Small intestine (tissue), 7 donors: ENCODE data around the gene MRO. TPM values are rescaled to one million over a fixed set of nuclear protein-coding genes. Genes with fewer than 3 reads are reported as not detected.

Source experiments
- DNase-seq, 2 donors: peaks; one replicate each; pipeline versions ENCODE4 v3.0.0 to v3.0.0-alpha.2; 2013
- FAIRE-seq: peaks from 2 replicates; lab custom pipeline; 2012; peaks lifted over from hg19 to GRCh38; lab: Jason Lieb, UNC
- H3K27ac ChIP-seq, 3 donors: one replicate each; pipeline ENCODE4 v1.5.1; 2013; ENCODE audit warnings: low read length in 2 of 3, mild to moderate bottlenecking in 2 of 3, control low read depth in 1 of 3, inconsistent platforms in 1 of 3, low read depth in 1 of 3, moderate library complexity in 1 of 3
- H3K27me3 ChIP-seq, 3 donors: one replicate each; pipeline ENCODE4 v1.6.1; 2013; ENCODE audit warnings: low read length in 3 of 3, inconsistent platforms in 1 of 3; ENCODE audit not compliant: control insufficient read depth in 3 of 3, insufficient read depth in 3 of 3
- H3K36me3 ChIP-seq, 3 donors: one replicate each; pipeline ENCODE4 v1.6.1; 2013; ENCODE audit warnings: low read length in 3 of 3, inconsistent platforms in 1 of 3, low read depth in 1 of 3, mild to moderate bottlenecking in 1 of 3, moderate library complexity in 1 of 3; ENCODE audit not compliant: control insufficient read depth in 3 of 3, insufficient read depth in 2 of 3
- H3K4me1 ChIP-seq, 3 donors: one replicate each; pipeline ENCODE4 v1.6.1; 2013; ENCODE audit warnings: low read length in 2 of 3, inconsistent platforms in 1 of 3, low read depth in 1 of 3, mild to moderate bottlenecking in 1 of 3, moderate library complexity in 1 of 3; ENCODE audit not compliant: control insufficient read depth in 3 of 3, insufficient read depth in 2 of 3
- H3K4me3 ChIP-seq, 3 donors: one replicate each; pipeline ENCODE4 v1.5.1; 2013; ENCODE audit warnings: low read length in 3 of 3, control low read depth in 1 of 3, inconsistent platforms in 1 of 3, low read depth in 1 of 3, mild to moderate bottlenecking in 1 of 3, moderate library complexity in 1 of 3
- H3K9me3 ChIP-seq, 2 donors: one replicate each; pipeline ENCODE4 v1.6.1; 2013; ENCODE audit warnings: low read depth in 1 of 2, low read length in 1 of 2; ENCODE audit not compliant: control insufficient read depth in 2 of 2, insufficient read depth in 1 of 2
- WGBS, 3 donors: extraction: QIAGEN DNeasy Blood & Tissue Kit; methylation state at CpG; one replicate each; pipeline ENCODE4 v1.1.7; 2013; 5-methylcytosine and 5-hydroxymethylcytosine counted together
- polyA plus RNA-seq, 4 donors: library from polyadenylated mRNA; stranded (reverse) in 3 of 4; unstranded in 1 of 4; fragments of 200-250 nt in 3 of 4; fragments of 120-200 nt in 1 of 4; gene quantifications; one replicate each; pipeline versions ENCODE4 v1.2.1 to v1.2.3, GENCODE V29; 2013
- donor health status: healthy with polysubstance abuse.
- donor health status: control.
- donor health status: control.
- donor health status: Bipolar disorder and iron deficiency.
- donor health status: healthy.

Gene MRO
- polyA plus RNA-seq, 4 donors, result 2.9 to 19.2 (median 7.7) TPM

DNA sequence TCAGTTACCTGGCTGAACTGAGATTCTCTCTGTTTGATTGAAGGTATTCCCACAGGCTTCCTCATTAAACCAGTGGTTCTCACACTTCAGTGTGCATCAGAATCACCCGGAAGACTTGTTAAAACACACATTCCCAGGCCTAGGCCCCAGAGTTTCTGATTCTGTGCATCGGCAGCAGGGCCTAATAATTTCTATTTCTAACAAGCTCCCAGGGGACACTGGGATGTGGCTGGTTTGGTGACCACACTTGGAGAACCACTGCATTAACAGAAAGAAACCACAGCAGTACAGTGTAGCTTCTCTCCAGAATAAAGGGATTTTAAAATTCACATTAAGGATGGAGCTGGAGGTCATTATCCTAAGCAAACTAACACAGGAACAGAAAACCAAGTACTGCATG lies 6.5 kb downstream of the MRO start:
- Histone ChIP-seq H3K4me1 (peaks cover 0 to 3% (median 0%) of the 10 kb centered on the region in 3 donors), H3K27me3 (no peaks in the 10 kb centered on the region), H3K4me3 (no peak overlapping the region), H3K9me3 (no peaks in the 10 kb centered on the region), H3K36me3 (no peaks in the 10 kb centered on the region), H3K27ac (no peak overlapping the region)
- FAIRE-seq (no peak), DNase-seq (no peak)
- 86 to 100% (median 89%) methylated on average over 2 of the region's 2 CpGs for WGBS, 3 donors

DNA sequence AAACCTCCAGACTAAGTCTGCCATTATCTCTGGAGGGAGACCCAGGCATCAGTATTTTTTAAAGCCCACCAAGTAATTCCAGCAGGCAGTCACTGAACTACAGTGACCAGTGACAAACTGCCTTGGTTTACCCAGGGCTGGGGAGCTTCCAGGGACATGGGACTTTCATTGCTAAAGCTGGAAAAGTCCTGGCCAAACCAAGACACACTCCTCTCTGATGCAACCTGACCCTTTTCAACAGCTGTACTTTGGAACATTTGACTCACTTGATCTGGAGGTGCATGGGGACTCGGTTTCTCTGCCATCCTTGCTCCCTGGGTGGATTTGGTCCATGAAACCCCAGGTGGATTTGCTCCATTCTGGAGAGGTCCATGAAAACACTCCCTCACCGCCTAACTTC lies 7.0 kb downstream of the MRO start:
- Histone ChIP-seq H3K36me3 (no peaks in the 10 kb centered on the region), H3K4me3 (no peak overlapping the region), H3K9me3 (no peaks in the 10 kb centered on the region), H3K4me1 (peaks cover 0 to 6% (median 2%) of the 10 kb centered on the region in 3 donors), H3K27ac (no peak overlapping the region), H3K27me3 (no peaks in the 10 kb centered on the region)
- WGBS, 3 donors, result 77 to 91% (median 86%) methylated on average over 2 of the region's 2 CpGs
- DNase-seq, result no peak
- FAIRE-seq, result no peak

DNA sequence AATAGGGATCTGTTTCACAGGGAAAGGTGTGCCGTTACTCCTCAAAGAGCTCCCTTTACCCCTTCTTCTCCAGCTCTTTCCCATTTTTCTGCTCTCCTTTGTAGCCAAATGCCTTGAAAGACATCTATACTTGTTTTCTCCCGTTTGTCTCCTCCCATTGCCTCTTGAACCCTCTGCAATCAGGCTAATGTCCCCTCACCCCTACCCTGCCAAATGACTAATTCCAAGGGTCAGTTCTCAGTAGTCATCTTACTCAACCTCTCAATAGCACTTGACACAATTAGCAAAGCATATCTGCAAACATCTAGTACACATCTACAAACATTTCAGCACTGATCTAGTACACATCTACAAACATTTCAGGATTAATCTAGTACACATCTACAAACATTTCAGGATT lies 12.6 kb downstream of the MRO start:
- Histone ChIP-seq H3K9me3 (no peaks in the 10 kb centered on the region), H3K4me3 (no peak overlapping the region), H3K36me3 (no peaks in the 10 kb centered on the region), H3K27me3 (no peaks in the 10 kb centered on the region), H3K27ac (peak overlapping the region in 2 of 3 donors; percentile 84 to 96), H3K4me1 (peaks cover 0 to 40% (median 6%) of the 10 kb centered on the region in 3 donors)
- DNase-seq (peak; percentile 55 to 81), FAIRE-seq (no peak)
- 43 to 66% (median 59%) methylated on average over 2 of the region's 2 CpGs for WGBS, 3 donors

DNA sequence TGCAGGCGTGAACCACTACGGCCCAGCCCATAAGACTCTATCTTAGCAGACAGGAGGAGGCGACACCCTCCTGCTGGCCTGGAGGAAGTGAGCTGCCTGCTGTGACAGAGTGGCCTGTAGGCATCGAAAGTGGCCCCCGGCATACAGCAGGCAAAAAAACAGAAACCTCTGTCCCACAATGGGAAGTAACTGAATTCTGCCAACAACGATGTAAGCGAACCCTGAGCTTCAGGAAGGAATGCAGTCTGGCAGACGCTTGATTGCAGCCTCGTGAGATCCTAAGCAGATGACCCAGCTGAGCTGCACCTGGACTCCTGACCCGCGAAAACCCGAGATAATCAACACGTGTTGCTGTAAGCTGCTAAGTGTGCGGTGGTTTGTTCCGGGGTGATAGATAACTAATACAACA lies 13.6 kb downstream of the MRO start:
- 5 to 18% (median 11%) methylated on average over 15 of the region's 15 CpGs for WGBS, 3 donors
- DNase-seq (peak; percentile 95 to 96), FAIRE-seq (no peak)
- Histone ChIP-seq H3K27ac (peak overlapping the region; percentile 50 to 96 (median 84)), H3K27me3 (no peaks in the 10 kb centered on the region), H3K4me3 (no peak overlapping the region), H3K36me3 (no peaks in the 10 kb centered on the region), H3K9me3 (no peaks in the 10 kb centered on the region), H3K4me1 (peaks cover 0 to 42% (median 6%) of the 10 kb centered on the region in 3 donors)

DNA sequence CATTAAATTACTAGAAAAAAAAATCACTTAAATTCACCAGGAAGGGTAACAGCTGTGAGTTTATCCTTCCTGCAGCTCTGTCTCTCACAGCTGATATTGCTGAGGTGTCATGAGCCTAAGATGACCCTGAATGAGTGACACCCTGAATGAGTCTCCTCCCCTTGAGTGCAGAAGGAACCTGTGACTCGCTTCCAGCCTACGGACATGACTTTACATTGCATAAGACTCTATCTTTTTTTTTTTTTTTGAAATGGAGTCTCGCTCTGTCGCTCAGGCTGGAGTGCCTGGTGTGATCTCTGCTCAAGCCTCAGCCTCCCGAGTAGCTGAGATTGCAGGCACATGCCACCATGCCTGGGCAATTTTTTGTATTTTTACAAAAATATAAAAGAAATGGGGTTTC lies 14.1 kb downstream of the MRO start:
- 60 to 80% (median 79%) methylated on average over 5 of the region's 5 CpGs for WGBS, 3 donors
- H3K27ac ChIP-seq, result peak overlapping the region; percentile 50 to 96 (median 50)
- peak in 1 of 2 donors; percentile 66 for DNase-seq
- no peaks in the 10 kb centered on the region for H3K9me3 ChIP-seq
- peaks cover 0 to 42% (median 9%) of the 10 kb centered on the region in 3 donors for H3K4me1 ChIP-seq
- no peak overlapping the region for H3K4me3 ChIP-seq
- FAIRE-seq, result no peak
- no peaks in the 10 kb centered on the region for H3K27me3 ChIP-seq
- H3K36me3 ChIP-seq, result peaks cover 0 to 3% (median 0%) of the 10 kb centered on the region in 3 donors

DNA sequence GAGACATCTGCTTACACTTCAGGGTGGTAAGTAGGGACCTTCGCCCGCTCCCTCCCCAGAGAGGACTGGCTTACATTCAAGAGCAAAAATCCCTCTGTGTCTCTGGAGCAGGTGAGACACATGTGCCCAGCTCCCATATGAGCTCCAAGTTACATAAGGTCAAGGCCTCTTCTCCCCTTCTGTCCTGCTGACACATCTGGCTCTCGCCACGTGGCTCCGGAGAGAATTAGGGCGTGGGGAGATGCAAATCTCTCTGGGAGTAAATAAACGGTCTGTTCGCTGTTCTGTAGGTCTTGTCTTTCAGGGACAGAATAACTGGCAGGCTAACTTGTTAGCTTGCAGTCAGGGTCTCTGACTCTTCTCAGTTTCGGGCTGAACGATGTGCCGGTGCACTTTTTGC lies 16.2 kb downstream of the MRO start:
- Histone ChIP-seq H3K4me1 (peaks cover 0 to 41% (median 9%) of the 10 kb centered on the region in 3 donors), H3K36me3 (peaks cover 0 to 3% (median 0%) of the 10 kb centered on the region in 3 donors), H3K27me3 (no peaks in the 10 kb centered on the region), H3K27ac (peak overlapping the region in 1 of 3 donors; percentile 40), H3K4me3 (no peak overlapping the region), H3K9me3 (no peaks in the 10 kb centered on the region)
- FAIRE-seq (no peak), DNase-seq (peak; percentile 57)
- 42 to 68% (median 58%) methylated on average over 11 of the region's 11 CpGs for WGBS, 3 donors

DNA sequence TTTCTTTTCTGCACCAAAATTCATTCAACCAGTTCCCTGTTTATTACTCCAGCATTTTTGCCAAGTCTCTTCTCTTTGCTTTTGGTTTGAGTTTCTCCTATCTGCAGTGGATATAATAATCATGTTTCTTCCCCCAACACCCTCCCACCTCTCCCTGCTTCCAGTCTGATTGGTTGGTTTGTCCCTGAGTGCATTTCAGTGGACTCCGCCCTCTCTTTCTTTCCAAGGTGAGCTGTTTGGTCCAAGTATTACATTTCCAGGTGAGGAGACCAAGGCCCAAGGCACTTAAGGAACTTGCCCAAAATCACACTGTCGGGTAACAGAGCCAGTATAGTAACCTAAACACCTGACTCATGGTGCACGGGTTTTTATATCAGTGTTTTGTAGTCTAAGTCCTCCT lies 17.7 kb downstream of the MRO start:
- Histone ChIP-seq H3K27ac (no peak overlapping the region), H3K4me3 (no peak overlapping the region), H3K36me3 (peaks cover 0 to 3% (median 0%) of the 10 kb centered on the region in 3 donors), H3K4me1 (peaks cover 0 to 44% (median 13%) of the 10 kb centered on the region in 3 donors), H3K27me3 (no peaks in the 10 kb centered on the region), H3K9me3 (no peaks in the 10 kb centered on the region)
- FAIRE-seq (no peak), DNase-seq (peak in 1 of 2 donors; percentile 38)
- WGBS, 3 donors, result 45 to 79% (median 49%) methylated on average over 3 of the region's 3 CpGs

DNA sequence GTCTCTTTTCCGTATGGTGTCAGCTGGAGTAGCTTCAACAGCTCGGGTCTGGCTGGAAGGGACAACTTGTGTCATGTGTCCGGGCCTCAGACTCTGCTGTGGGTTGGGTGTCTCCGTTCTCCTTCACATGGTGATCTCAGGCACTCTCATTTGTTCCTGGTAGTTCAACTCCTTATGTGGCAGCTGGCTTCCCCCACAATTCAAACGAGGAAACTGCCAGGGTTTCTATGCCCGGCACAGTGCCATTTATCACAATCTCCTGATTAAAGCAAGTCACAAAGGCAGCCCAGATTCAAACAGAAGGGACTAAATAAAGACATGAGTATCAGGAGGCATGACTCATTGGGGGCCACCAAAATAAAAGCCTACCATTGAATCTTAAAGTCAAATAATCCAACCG lies 22.7 kb downstream of the MRO start:
- FAIRE-seq (no peak), DNase-seq (peak; percentile 64 to 79)
- WGBS, 3 donors, result 9 to 36% (median 29%) methylated on average over 7 of the region's 7 CpGs
- Histone ChIP-seq H3K9me3 (no peaks in the 10 kb centered on the region), H3K27me3 (no peaks in the 10 kb centered on the region), H3K27ac (peak overlapping the region; percentile 87 to 95 (median 92)), H3K36me3 (peaks cover 0 to 3% (median 0%) of the 10 kb centered on the region in 3 donors), H3K4me3 (no peak overlapping the region), H3K4me1 (peaks cover 3 to 50% (median 12%) of the 10 kb centered on the region in 3 donors)

DNA sequence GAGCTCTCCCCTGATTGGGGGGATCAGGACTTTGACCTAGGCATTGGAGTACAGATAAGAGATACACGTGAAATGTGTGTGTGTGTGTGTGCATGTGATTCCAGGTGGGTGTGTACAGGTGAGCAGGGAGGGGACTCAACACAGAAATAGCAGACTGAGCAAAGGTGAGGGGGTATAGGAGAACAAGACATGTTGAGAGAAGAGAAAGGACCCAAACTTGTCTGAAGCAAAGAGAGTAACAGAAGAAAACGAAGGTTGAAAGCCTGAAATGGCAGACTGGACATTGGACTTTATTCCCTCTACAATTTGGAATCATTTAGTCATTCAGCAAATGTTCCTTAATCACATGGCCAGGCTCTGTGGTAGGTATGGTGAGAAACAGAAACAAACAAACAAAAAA lies 23.3 kb downstream of the MRO start:
- peak; percentile 70 for FAIRE-seq
- 9 to 59% (median 25%) methylated on average over 2 of the region's 2 CpGs for WGBS, 3 donors
- Histone ChIP-seq H3K9me3 (no peaks in the 10 kb centered on the region), H3K4me1 (peaks cover 3 to 53% (median 12%) of the 10 kb centered on the region in 3 donors), H3K27ac (peak overlapping the region; percentile 58 to 95 (median 92)), H3K27me3 (no peaks in the 10 kb centered on the region), H3K36me3 (peaks cover 0 to 3% (median 0%) of the 10 kb centered on the region in 3 donors), H3K4me3 (no peak overlapping the region)
- DNase-seq, result peak; percentile 90 to 93
